HEK293 (cell line): ENCODE results near the gene HTT.

Experiments
- YY2 ChIP-seq: fragments of 450-650 bp; formaldehyde crosslinking; IDR thresholded peaks from 2 replicates; pipeline ENCODE4 v1.5.1; 2016; ENCODE audit warnings: missing biosample characterization, missing genetic modification characterization
- ZFHX2 ChIP-seq: fragments of 450-650 bp; formaldehyde crosslinking; conservative IDR thresholded peaks from 2 replicates; pipeline ENCODE4 v1.5.1; 2016; ENCODE audit warnings: missing biosample characterization, missing genetic modification characterization
- ZNF121 ChIP-seq: fragments of 450-650 bp; formaldehyde crosslinking; IDR thresholded peaks from 2 replicates; pipeline ENCODE4 v1.5.1; 2016; ENCODE audit warnings: missing biosample characterization, missing genetic modification characterization
- ZNF530 ChIP-seq: fragments of 450-650 bp; formaldehyde crosslinking; IDR thresholded peaks from 2 replicates; pipeline ENCODE4 v1.5.1; 2016; ENCODE audit warnings: low read depth, missing biosample characterization, missing genetic modification characterization
- ZNF561 ChIP-seq: fragments of 450-650 bp; IDR thresholded peaks from 2 replicates; pipeline ENCODE4 v1.5.1; 2018; ENCODE audit warnings: missing biosample characterization, missing genetic modification characterization, borderline replicate concordance
- ZNF660 ChIP-seq: fragments of 450-650 bp; IDR thresholded peaks from 2 replicates; pipeline ENCODE4 v1.5.1; 2018; ENCODE audit warnings: missing biosample characterization, mild to moderate bottlenecking, missing genetic modification characterization
- TF ChIP-seq, protein P1 (sequence below): fragments of 450-650 bp; formaldehyde crosslinking; IDR thresholded peaks from 2 replicates; pipeline ENCODE4; 2016; ENCODE audit warnings: missing biosample characterization, missing genetic modification characterization
- TF ChIP-seq, protein P2 (sequence below): fragments of 450-650 bp; formaldehyde crosslinking; IDR thresholded peaks from 2 replicates; pipeline ENCODE4 v1.5.1; 2016; ENCODE audit warnings: missing biosample characterization, missing genetic modification characterization
- TF ChIP-seq, protein P3 (sequence below): fragments of 450-650 bp; formaldehyde crosslinking; IDR thresholded peaks from 2 replicates; pipeline ENCODE4 v1.5.1; 2016; ENCODE audit warnings: missing biosample characterization, missing genetic modification characterization
- TF ChIP-seq, protein P4 (sequence below): fragments of 450-650 bp; formaldehyde crosslinking; IDR thresholded peaks from 2 replicates; pipeline ENCODE4 v1.5.1; 2016; ENCODE audit warnings: missing biosample characterization, missing genetic modification characterization

DNA sequence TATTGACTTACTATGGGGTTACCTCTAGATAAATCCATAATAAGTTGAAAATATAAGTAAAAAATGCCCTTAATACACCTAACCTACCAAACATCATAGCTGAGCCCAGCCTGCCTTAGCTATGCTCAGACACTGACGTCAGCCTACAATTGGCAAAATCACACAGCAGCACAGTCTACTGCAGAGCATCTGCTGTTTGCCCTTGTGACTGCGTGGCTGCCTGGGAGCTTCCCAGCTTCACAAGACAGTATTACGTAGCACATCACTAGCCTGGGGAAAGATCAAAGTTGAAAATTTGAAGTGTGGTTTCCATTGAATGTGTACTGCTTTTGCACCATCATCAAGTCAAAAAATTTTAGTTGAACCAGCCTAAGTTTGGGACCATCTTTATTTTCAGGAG, 8.9 kb upstream of the HTT start:
- TF ChIP-seq, protein P1, sequence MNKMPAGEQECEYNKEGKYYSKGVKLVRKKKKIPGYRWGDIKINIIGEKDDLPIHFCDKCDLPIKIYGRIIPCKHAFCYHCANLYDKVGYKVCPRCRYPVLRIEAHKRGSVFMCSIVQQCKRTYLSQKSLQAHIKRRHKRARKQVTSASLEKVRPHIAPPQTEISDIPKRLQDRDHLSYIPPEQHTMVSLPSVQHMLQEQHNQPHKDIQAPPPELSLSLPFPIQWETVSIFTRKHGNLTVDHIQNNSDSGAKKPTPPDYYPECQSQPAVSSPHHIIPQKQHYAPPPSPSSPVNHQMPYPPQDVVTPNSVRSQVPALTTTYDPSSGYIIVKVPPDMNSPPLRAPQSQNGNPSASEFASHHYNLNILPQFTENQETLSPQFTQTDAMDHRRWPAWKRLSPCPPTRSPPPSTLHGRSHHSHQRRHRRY (tag by site-specific recombination), result no peak
- TF ChIP-seq, protein P2, sequence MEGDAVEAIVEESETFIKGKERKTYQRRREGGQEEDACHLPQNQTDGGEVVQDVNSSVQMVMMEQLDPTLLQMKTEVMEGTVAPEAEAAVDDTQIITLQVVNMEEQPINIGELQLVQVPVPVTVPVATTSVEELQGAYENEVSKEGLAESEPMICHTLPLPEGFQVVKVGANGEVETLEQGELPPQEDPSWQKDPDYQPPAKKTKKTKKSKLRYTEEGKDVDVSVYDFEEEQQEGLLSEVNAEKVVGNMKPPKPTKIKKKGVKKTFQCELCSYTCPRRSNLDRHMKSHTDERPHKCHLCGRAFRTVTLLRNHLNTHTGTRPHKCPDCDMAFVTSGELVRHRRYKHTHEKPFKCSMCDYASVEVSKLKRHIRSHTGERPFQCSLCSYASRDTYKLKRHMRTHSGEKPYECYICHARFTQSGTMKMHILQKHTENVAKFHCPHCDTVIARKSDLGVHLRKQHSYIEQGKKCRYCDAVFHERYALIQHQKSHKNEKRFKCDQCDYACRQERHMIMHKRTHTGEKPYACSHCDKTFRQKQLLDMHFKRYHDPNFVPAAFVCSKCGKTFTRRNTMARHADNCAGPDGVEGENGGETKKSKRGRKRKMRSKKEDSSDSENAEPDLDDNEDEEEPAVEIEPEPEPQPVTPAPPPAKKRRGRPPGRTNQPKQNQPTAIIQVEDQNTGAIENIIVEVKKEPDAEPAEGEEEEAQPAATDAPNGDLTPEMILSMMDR (tag by site-specific recombination), result no peak
- TF ChIP-seq YY2 (tag by site-specific recombination), result no peak
- TF ChIP-seq ZNF530 (tag by site-specific recombination), result no peak
- no peak for TF ChIP-seq ZNF660 (tag by site-specific recombination)
- no peak for TF ChIP-seq ZFHX2 (tag by site-specific recombination)
- TF ChIP-seq, protein P3, sequence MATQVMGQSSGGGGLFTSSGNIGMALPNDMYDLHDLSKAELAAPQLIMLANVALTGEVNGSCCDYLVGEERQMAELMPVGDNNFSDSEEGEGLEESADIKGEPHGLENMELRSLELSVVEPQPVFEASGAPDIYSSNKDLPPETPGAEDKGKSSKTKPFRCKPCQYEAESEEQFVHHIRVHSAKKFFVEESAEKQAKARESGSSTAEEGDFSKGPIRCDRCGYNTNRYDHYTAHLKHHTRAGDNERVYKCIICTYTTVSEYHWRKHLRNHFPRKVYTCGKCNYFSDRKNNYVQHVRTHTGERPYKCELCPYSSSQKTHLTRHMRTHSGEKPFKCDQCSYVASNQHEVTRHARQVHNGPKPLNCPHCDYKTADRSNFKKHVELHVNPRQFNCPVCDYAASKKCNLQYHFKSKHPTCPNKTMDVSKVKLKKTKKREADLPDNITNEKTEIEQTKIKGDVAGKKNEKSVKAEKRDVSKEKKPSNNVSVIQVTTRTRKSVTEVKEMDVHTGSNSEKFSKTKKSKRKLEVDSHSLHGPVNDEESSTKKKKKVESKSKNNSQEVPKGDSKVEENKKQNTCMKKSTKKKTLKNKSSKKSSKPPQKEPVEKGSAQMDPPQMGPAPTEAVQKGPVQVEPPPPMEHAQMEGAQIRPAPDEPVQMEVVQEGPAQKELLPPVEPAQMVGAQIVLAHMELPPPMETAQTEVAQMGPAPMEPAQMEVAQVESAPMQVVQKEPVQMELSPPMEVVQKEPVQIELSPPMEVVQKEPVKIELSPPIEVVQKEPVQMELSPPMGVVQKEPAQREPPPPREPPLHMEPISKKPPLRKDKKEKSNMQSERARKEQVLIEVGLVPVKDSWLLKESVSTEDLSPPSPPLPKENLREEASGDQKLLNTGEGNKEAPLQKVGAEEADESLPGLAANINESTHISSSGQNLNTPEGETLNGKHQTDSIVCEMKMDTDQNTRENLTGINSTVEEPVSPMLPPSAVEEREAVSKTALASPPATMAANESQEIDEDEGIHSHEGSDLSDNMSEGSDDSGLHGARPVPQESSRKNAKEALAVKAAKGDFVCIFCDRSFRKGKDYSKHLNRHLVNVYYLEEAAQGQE (tag by site-specific recombination), result no peak
- TF ChIP-seq, protein P4, sequence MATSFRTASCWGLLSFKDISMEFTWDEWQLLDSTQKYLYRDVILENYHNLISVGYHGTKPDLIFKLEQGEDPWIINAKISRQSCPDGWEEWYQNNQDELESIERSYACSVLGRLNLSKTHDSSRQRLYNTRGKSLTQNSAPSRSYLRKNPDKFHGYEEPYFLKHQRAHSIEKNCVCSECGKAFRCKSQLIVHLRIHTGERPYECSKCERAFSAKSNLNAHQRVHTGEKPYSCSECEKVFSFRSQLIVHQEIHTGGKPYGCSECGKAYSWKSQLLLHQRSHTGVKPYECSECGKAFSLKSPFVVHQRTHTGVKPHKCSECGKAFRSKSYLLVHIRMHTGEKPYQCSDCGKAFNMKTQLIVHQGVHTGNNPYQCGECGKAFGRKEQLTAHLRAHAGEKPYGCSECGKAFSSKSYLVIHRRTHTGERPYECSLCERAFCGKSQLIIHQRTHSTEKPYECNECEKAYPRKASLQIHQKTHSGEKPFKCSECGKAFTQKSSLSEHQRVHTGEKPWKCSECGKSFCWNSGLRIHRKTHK (tag by site-specific recombination), result no peak
- no peak for TF ChIP-seq ZNF561 (tag by site-specific recombination)
- no peak for TF ChIP-seq ZNF121
